Measurements from ENCODE around the gene NMNAT2.

DNA sequence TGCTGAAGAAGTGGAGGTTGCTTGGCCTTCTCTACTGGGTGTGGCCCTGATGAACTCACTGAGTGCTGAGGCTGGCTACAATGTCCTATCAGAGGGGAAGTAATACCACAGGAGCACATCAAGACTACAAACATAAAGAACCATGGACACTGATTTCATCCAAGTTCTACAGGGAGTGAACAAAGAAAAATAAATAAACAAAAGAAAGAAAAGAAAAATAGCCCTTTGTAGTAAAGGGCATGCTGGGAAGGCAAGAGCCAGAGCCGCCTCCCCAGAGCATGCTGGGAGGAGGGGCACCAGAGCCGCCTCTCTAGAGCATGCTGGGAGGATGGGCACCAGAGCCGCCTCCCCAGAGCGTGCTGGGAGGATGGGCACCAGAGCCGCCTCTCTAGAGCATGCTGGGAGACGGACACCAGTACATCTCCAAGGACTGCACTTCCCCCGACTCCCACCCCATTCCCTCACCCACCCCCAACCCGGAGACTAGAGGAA, 166.2 kb downstream of the NMNAT2 start:
- no peak for TF ChIP-seq CTCF (conservative IDR thresholded peaks at IDR 0.05; ENCODE audit: low read depth in 2 of 2)
- no peak for TF ChIP-seq POLR2AphosphoS5 (IDR thresholded peaks at IDR 0.05; ENCODE audit: low read depth)
- TF ChIP-seq REST (IDR thresholded peaks at IDR 0.05; ENCODE audit: unreplicated experiment) = no peak
- no peak for TF ChIP-seq EZH2 (IDR thresholded peaks at IDR 0.05; ENCODE audit: low read depth, unreplicated experiment)
- TF ChIP-seq, protein P1, sequence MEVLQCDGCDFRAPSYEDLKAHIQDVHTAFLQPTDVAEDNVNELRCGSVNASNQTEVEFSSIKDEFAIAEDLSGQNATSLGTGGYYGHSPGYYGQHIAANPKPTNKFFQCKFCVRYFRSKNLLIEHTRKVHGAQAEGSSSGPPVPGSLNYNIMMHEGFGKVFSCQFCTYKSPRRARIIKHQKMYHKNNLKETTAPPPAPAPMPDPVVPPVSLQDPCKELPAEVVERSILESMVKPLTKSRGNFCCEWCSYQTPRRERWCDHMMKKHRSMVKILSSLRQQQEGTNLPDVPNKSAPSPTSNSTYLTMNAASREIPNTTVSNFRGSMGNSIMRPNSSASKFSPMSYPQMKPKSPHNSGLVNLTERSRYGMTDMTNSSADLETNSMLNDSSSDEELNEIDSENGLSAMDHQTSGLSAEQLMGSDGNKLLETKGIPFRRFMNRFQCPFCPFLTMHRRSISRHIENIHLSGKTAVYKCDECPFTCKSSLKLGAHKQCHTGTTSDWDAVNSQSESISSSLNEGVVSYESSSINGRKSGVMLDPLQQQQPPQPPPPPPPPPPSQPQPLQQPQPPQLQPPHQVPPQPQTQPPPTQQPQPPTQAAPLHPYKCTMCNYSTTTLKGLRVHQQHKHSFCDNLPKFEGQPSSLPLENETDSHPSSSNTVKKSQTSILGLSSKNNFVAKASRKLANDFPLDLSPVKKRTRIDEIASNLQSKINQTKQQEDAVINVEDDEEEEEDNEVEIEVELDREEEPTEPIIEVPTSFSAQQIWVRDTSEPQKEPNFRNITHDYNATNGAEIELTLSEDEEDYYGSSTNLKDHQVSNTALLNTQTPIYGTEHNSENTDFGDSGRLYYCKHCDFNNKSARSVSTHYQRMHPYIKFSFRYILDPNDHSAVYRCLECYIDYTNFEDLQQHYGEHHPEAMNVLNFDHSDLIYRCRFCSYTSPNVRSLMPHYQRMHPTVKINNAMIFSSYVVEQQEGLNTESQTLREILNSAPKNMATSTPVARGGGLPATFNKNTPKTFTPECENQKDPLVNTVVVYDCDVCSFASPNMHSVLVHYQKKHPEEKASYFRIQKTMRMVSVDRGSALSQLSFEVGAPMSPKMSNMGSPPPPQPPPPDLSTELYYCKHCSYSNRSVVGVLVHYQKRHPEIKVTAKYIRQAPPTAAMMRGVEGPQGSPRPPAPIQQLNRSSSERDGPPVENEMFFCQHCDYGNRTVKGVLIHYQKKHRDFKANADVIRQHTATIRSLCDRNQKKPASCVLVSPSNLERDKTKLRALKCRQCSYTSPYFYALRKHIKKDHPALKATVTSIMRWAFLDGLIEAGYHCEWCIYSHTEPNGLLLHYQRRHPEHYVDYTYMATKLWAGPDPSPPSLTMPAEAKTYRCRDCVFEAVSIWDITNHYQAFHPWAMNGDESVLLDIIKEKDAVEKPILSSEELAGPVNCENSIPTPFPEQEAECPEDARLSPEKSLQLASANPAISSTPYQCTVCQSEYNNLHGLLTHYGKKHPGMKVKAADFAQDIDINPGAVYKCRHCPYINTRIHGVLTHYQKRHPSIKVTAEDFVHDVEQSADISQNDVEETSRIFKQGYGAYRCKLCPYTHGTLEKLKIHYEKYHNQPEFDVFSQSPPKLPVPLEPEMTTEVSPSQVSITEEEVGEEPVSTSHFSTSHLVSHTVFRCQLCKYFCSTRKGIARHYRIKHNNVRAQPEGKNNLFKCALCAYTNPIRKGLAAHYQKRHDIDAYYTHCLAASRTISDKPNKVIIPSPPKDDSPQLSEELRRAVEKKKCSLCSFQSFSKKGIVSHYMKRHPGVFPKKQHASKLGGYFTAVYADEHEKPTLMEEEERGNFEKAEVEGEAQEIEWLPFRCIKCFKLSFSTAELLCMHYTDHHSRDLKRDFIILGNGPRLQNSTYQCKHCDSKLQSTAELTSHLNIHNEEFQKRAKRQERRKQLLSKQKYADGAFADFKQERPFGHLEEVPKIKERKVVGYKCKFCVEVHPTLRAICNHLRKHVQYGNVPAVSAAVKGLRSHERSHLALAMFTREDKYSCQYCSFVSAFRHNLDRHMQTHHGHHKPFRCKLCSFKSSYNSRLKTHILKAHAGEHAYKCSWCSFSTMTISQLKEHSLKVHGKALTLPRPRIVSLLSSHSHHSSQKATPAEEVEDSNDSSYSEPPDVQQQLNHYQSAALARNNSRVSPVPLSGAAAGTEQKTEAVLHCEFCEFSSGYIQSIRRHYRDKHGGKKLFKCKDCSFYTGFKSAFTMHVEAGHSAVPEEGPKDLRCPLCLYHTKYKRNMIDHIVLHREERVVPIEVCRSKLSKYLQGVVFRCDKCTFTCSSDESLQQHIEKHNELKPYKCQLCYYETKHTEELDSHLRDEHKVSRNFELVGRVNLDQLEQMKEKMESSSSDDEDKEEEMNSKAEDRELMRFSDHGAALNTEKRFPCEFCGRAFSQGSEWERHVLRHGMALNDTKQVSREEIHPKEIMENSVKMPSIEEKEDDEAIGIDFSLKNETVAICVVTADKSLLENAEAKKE (CRISPR knock-in tag; IDR thresholded peaks at IDR 0.05) = no peak
- TF ChIP-seq EZH2phosphoT487 (IDR thresholded peaks at IDR 0.05; ENCODE audit: unreplicated experiment) = no peak
- no peak for TF ChIP-seq CREB1 (CRISPR knock-in tag; IDR thresholded peaks at IDR 0.05; ENCODE audit: low read depth)
